ENCODE results near the gene CCZ1B.
"Not testable (repeated sequence)": the region's sequence is repeated elsewhere in the genome, so short reads cannot be mapped to it uniquely, and the experiment has no call there.

The CCZ1B gene

DNA sequence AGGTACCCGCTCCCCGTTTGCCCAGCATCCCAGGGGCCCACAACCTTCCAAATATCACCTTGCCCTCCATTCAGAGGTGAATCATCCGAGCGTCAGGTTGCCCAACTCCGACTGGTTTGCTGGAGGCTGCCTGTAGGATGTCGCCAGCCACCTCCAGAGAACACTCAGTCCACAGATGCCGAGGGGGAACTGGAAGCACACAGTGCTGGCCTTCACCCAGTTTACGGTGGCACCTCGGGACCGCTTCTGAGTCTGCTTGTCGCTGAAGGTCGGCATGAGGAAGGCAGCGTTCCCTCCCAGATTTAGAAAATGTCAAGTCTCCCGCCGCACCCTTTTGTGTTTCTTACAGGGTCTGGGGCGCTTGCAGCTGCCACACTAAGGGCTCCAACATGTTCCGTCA is 27.6 kb upstream of the CCZ1B start:
- H3K27ac ChIP-seq (ENCODE audit: low read depth, low read length); H3K4me3 ChIP-seq (ENCODE audit: low read depth in 1 of 5, low read length in 5 of 5): not testable (repeated sequence)

DNA sequence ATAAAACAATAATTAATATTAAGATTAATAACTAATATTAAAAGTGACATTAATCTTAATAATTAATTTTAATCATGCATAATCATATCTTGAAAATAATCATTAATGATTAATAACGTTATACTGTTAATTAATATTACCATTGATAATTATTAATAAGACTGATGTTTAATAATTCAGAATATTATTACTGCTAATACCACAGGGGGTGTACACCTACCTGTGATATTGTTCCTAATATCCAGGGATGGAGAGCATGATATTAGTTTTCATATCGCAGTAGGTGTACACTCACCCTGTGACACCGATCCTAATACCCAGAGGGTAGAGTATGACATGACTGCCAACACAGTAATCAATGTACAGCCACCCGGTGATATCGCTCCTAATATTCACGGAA is 23.1 kb upstream of the CCZ1B start:
- not testable (repeated sequence) for H3K9ac ChIP-seq (ENCODE audit: low read length in 5 of 5); H3K4me3 ChIP-seq (ENCODE audit: low read depth in 1 of 5, low read length in 5 of 5); H3K27me3 ChIP-seq (ENCODE audit: control insufficient read depth in 5 of 5, insufficient read depth in 4 of 5, low read length in 5 of 5); H3K27ac ChIP-seq (ENCODE audit: low read depth, low read length); H3K9me3 ChIP-seq (ENCODE audit: control insufficient read depth in 5 of 5, low read length in 5 of 5); H3K4me1 ChIP-seq (ENCODE audit: control insufficient read depth in 5 of 5, insufficient read depth in 5 of 5, low read length in 5 of 5); H3K36me3 ChIP-seq (ENCODE audit: control insufficient read depth in 5 of 5, insufficient read depth in 5 of 5, low read length in 5 of 5)

More for the DNA sequence above, 27.6 kb upstream of the CCZ1B start:
- H3K9me3 ChIP-seq (ENCODE audit: control insufficient read depth in 5 of 5, low read length in 5 of 5); H3K4me1 ChIP-seq (ENCODE audit: control insufficient read depth in 5 of 5, insufficient read depth in 5 of 5, low read length in 5 of 5); H3K27me3 ChIP-seq (ENCODE audit: control insufficient read depth in 5 of 5, insufficient read depth in 4 of 5, low read length in 5 of 5); H3K36me3 ChIP-seq (ENCODE audit: control insufficient read depth in 5 of 5, insufficient read depth in 5 of 5, low read length in 5 of 5); H3K9ac ChIP-seq (ENCODE audit: low read length in 5 of 5): not testable (repeated sequence)

DNA sequence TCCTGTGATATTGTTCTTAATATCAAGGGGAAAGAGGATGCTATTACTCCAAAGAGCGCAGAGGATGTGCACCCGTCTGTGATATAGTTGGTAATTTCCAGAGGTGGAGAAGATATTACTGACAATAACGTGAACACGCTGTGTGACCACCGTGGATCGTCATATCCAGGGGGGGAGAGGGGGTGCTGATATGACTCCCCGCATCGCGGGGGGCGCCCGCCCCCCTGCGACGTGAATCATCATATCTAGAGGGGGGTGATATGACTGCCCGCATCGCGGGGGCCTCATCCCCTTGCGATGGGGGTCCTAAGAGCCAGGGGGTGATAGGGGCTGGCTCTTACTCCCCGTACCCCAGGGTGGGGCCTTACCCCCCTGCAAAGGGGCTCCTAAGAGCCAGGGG is 21.7 kb upstream of the CCZ1B start:
- not testable (repeated sequence) for H3K4me3 ChIP-seq (ENCODE audit: low read depth in 1 of 5, low read length in 5 of 5); H3K9me3 ChIP-seq (ENCODE audit: control insufficient read depth in 5 of 5, low read length in 5 of 5); H3K9ac ChIP-seq (ENCODE audit: low read length in 5 of 5); H3K27me3 ChIP-seq (ENCODE audit: control insufficient read depth in 5 of 5, insufficient read depth in 4 of 5, low read length in 5 of 5); H3K27ac ChIP-seq (ENCODE audit: low read depth, low read length); H3K4me1 ChIP-seq (ENCODE audit: control insufficient read depth in 5 of 5, insufficient read depth in 5 of 5, low read length in 5 of 5); H3K36me3 ChIP-seq (ENCODE audit: control insufficient read depth in 5 of 5, insufficient read depth in 5 of 5, low read length in 5 of 5)

DNA sequence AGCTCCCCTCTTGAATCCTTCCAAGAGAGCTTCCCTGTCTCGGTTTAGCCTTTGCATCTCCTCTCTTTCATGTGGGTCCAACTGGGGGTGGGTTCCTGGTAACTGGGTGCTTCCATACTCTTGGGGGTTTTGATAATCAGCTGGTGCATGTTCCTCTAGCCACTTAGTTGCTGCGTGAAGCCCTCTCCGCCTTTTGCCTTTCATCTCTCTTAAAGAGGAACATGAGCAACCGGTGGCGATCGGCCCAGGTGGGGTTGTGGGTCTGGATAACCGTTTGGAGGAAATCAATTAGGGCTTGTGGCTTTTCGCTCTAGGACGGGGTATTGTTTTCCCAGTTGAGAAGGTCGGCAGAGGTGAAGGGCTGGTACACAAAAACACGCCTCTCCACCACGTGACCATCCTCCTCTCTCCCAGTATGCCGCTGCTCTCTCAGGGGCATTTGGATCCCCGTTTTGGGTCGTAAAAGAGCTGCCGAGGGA is 19.9 kb upstream of the CCZ1B start:
- H3K4me3 ChIP-seq (ENCODE audit: low read depth in 1 of 5, low read length in 5 of 5); H3K4me1 ChIP-seq (ENCODE audit: control insufficient read depth in 5 of 5, insufficient read depth in 5 of 5, low read length in 5 of 5): not testable (repeated sequence)

DNA sequence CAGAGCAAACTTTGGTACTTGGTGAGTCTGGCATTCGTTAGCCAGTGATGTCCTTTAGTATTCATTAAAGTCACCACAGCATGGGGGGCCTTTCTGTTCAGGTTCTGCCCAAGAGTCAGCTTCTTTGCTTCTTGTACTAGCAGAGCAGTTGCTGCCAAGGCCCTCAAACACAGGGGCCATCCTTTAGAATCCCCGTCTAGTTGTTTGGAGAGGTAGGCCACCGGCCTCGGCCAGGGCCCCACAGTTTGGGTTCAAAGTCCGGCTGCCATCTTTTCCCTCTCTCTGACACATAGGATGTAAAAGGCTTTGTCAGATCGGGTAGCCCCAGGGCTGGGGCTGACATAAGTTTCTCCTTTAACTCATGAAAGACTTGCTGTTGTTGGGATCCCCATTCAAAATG is 17.6 kb upstream of the CCZ1B start:
- not testable (repeated sequence) for H3K9me3 ChIP-seq (ENCODE audit: control insufficient read depth in 5 of 5, low read length in 5 of 5); H3K9ac ChIP-seq (ENCODE audit: low read length in 5 of 5); H3K27me3 ChIP-seq (ENCODE audit: control insufficient read depth in 5 of 5, insufficient read depth in 4 of 5, low read length in 5 of 5)

More for the DNA sequence above, 19.9 kb upstream of the CCZ1B start:
- not testable (repeated sequence) for H3K36me3 ChIP-seq (ENCODE audit: control insufficient read depth in 5 of 5, insufficient read depth in 5 of 5, low read length in 5 of 5); H3K9me3 ChIP-seq (ENCODE audit: control insufficient read depth in 5 of 5, low read length in 5 of 5); H3K27me3 ChIP-seq (ENCODE audit: control insufficient read depth in 5 of 5, insufficient read depth in 4 of 5, low read length in 5 of 5); H3K9ac ChIP-seq (ENCODE audit: low read length in 5 of 5); H3K27ac ChIP-seq (ENCODE audit: low read depth, low read length)

DNA sequence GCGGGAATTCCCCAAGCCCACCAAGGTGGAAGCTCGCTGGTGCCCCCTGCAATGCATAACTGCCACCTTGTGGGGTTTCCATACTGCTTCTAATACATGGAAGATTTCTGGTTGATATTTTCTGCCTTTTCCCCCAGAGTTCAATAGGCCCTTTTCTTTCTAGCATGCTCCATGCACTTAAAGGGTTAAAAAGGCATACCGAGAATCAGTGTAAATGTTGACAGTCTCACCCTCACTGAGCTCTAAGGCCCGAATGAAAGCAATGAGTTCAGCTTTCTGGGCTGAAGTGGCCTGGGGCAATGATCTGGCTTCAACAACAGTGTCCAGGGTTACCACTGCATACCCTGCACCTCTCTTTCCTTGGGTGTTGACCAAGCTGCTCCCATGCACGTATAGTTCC is 17.0 kb upstream of the CCZ1B start:
- H3K9ac ChIP-seq (ENCODE audit: low read length in 5 of 5); H3K4me3 ChIP-seq (ENCODE audit: low read depth in 1 of 5, low read length in 5 of 5); H3K27me3 ChIP-seq (ENCODE audit: control insufficient read depth in 5 of 5, insufficient read depth in 4 of 5, low read length in 5 of 5); H3K4me1 ChIP-seq (ENCODE audit: control insufficient read depth in 5 of 5, insufficient read depth in 5 of 5, low read length in 5 of 5); H3K27ac ChIP-seq (ENCODE audit: low read depth, low read length); H3K9me3 ChIP-seq (ENCODE audit: control insufficient read depth in 5 of 5, low read length in 5 of 5); H3K36me3 ChIP-seq (ENCODE audit: control insufficient read depth in 5 of 5, insufficient read depth in 5 of 5, low read length in 5 of 5): not testable (repeated sequence)

More for the DNA sequence above, 17.6 kb upstream of the CCZ1B start:
- H3K36me3 ChIP-seq (ENCODE audit: control insufficient read depth in 5 of 5, insufficient read depth in 5 of 5, low read length in 5 of 5); H3K27ac ChIP-seq (ENCODE audit: low read depth, low read length); H3K4me1 ChIP-seq (ENCODE audit: control insufficient read depth in 5 of 5, insufficient read depth in 5 of 5, low read length in 5 of 5); H3K4me3 ChIP-seq (ENCODE audit: low read depth in 1 of 5, low read length in 5 of 5): not testable (repeated sequence)

DNA sequence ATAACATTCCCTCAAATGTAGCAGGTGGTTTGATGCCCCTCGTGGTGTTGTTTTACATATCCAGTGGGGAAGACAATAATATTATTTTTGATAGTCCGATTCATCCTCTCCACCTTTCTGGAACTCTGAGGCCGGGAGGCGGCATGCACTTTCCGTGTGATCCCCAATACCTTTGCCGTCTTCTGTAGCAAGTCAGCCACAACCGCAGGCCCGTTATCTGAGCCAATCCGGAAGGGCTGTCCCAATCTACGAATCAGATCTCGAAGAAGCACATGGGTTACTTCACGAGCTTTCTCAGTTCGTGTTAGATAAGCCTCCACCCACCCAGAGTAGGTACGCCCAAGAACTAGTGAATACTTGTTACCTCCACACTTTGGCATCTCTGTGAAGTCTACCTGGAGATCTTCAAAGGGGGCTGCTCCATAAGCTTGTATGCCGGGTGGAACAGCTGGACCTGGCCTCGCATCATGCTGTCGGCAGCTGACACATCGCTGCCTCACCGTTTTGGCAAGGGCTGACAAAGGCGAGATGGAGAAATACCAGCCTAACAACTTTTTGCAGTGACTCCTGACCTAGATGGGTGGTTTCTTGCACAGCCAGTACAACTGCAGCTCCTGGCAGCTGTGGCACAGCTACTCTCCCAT is 16.3 kb upstream of the CCZ1B start:
- H3K36me3 ChIP-seq (ENCODE audit: control insufficient read depth in 5 of 5, insufficient read depth in 5 of 5, low read length in 5 of 5); H3K9ac ChIP-seq (ENCODE audit: low read length in 5 of 5); H3K4me1 ChIP-seq (ENCODE audit: control insufficient read depth in 5 of 5, insufficient read depth in 5 of 5, low read length in 5 of 5); H3K27me3 ChIP-seq (ENCODE audit: control insufficient read depth in 5 of 5, insufficient read depth in 4 of 5, low read length in 5 of 5); H3K27ac ChIP-seq (ENCODE audit: low read depth, low read length); H3K4me3 ChIP-seq (ENCODE audit: low read depth in 1 of 5, low read length in 5 of 5); H3K9me3 ChIP-seq (ENCODE audit: control insufficient read depth in 5 of 5, low read length in 5 of 5): not testable (repeated sequence)

DNA sequence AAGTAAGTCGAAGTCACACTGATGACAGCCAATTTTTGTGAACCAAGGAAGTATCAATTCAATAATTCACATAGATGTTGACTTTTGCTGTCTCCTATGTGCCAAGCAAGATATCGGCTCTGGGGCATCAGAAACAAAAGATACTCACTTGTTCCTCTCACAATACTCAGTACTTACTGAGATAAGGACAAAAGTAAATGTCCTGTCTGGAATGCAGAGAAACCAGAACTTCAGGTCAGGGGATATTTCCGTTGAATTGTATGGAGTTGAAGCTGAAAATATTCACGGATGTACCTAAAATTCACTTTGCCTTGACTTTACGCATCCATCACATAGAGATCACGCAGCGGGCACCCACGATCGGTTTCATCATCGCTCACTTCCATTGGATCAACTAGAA is 11.0 kb upstream of the CCZ1B start:
- not testable (repeated sequence) for H3K27ac ChIP-seq (ENCODE audit: low read depth, low read length); H3K9ac ChIP-seq (ENCODE audit: low read length in 5 of 5); H3K9me3 ChIP-seq (ENCODE audit: control insufficient read depth in 5 of 5, low read length in 5 of 5); H3K4me3 ChIP-seq (ENCODE audit: low read depth in 1 of 5, low read length in 5 of 5); H3K4me1 ChIP-seq (ENCODE audit: control insufficient read depth in 5 of 5, insufficient read depth in 5 of 5, low read length in 5 of 5); H3K36me3 ChIP-seq (ENCODE audit: control insufficient read depth in 5 of 5, insufficient read depth in 5 of 5, low read length in 5 of 5); H3K27me3 ChIP-seq (ENCODE audit: control insufficient read depth in 5 of 5, insufficient read depth in 4 of 5, low read length in 5 of 5)

DNA sequence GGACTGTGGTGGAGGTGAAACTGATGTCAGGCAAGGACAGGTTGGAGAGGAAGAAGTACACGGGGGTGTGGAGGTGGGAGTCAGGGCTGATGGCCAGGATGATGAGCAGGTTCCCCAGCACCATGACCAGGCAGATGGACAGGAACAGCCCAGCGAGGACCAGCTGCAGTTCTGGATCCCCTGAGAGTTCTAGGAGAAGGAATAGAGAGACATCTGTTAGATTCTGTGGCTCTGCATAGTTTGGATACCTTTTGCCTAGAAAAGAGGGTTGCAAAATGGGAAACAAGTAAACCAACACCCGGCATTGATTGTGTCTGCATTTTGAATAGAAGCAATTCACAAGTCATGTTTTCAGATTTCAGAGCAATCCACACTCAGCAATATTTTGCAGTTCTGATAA is 9.4 kb upstream of the CCZ1B start:
- not testable (repeated sequence) for H3K4me1 ChIP-seq (ENCODE audit: control insufficient read depth in 5 of 5, insufficient read depth in 5 of 5, low read length in 5 of 5); H3K9ac ChIP-seq (ENCODE audit: low read length in 5 of 5); H3K4me3 ChIP-seq (ENCODE audit: low read depth in 1 of 5, low read length in 5 of 5); H3K9me3 ChIP-seq (ENCODE audit: control insufficient read depth in 5 of 5, low read length in 5 of 5); H3K27ac ChIP-seq (ENCODE audit: low read depth, low read length); H3K36me3 ChIP-seq (ENCODE audit: control insufficient read depth in 5 of 5, insufficient read depth in 5 of 5, low read length in 5 of 5); H3K27me3 ChIP-seq (ENCODE audit: control insufficient read depth in 5 of 5, insufficient read depth in 4 of 5, low read length in 5 of 5)

DNA sequence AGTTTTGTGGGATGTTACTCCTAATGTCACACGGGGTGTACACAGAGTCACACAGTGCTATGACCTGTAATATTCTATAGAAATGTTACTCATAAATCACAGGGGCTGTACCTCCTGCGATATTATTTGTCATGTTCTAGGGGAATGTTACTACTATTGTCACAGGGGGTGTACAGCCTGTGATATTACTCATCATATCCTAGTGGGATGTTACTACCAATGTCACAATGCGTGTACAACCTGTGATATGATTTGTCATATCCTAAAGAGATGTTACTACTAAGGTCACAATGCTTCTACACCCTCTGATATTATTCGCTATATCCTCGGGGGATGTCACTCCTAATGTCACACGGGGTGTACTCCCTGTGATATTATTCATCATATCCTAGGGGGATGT is 7.6 kb upstream of the CCZ1B start:
- no peak overlapping the region for H3K9ac ChIP-seq (ENCODE audit: low read length in 5 of 5)
- H3K27me3 ChIP-seq (ENCODE audit: control insufficient read depth in 5 of 5, insufficient read depth in 4 of 5, low read length in 5 of 5) = peaks cover 0 to 5% (median 0%) of the 10 kb centered on the region in 5 donors
- no peaks in the 10 kb centered on the region for H3K4me1 ChIP-seq (ENCODE audit: control insufficient read depth in 5 of 5, insufficient read depth in 5 of 5, low read length in 5 of 5)
- H3K27ac ChIP-seq (ENCODE audit: low read depth, low read length) = no peak overlapping the region
- no peaks in the 10 kb centered on the region for H3K36me3 ChIP-seq (ENCODE audit: control insufficient read depth in 5 of 5, insufficient read depth in 5 of 5, low read length in 5 of 5)
- no peaks in the 10 kb centered on the region for H3K9me3 ChIP-seq (ENCODE audit: control insufficient read depth in 5 of 5, low read length in 5 of 5)
- no peak overlapping the region for H3K4me3 ChIP-seq (ENCODE audit: low read depth in 1 of 5, low read length in 5 of 5)
